ENCODE data around the gene ATXN1. TPM values are rescaled to one million over a fixed set of nuclear protein-coding genes. Genes with fewer than 3 reads are reported as not detected.
A peak's percentile ranks its signal among the peaks of the same experiment; 100 is the strongest.

Gene ATXN1
- total and polyA plus RNA-seq, 2 of the 13 experiments (the other 11 are each of a cell fraction or from before 2014, with no cell fraction given): 20.7 to 39.5 TPM

DNA sequence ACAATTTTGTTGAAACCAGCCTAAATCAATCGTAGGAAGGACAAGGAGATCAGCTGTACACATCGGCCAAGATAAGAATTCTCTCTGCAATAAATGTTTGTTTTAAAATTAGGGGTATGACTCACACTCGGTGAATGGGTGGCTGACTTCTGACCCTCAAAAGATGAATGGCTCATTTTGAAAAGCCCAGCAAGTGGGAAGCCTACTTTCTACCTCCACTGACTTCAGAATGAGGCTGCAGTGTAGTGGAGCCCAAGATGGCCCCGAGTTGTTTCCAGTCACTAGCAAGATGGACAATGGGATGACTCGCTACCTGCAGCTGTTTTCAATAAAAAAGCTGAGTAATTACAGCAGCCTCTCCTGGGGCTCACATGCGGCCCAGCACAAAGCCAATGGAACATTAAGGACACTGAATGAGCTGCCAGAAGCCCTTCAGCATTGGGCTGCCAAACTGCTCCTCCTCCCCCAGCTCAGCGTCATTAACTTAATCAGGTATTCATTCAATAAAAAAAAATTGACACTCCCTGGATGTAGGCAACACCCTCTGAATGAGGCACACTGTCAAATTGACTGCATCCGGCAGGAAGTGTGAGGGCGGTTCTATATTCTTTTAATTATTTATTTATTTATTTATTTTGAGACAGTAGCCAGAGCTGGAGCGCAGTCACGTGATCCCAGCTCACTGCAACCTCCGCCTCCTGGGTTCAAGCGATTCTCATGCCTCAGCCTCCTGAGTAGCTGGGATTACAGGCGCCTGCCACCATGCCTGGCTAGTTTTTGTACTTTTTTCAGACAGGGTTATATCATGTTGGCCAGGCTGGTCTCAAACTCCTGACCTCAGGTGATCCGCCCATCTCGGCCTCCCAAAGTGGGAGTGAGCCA lies 415.6 kb downstream of the ATXN1 start (continued):
- TF ChIP-seq, protein P1, sequence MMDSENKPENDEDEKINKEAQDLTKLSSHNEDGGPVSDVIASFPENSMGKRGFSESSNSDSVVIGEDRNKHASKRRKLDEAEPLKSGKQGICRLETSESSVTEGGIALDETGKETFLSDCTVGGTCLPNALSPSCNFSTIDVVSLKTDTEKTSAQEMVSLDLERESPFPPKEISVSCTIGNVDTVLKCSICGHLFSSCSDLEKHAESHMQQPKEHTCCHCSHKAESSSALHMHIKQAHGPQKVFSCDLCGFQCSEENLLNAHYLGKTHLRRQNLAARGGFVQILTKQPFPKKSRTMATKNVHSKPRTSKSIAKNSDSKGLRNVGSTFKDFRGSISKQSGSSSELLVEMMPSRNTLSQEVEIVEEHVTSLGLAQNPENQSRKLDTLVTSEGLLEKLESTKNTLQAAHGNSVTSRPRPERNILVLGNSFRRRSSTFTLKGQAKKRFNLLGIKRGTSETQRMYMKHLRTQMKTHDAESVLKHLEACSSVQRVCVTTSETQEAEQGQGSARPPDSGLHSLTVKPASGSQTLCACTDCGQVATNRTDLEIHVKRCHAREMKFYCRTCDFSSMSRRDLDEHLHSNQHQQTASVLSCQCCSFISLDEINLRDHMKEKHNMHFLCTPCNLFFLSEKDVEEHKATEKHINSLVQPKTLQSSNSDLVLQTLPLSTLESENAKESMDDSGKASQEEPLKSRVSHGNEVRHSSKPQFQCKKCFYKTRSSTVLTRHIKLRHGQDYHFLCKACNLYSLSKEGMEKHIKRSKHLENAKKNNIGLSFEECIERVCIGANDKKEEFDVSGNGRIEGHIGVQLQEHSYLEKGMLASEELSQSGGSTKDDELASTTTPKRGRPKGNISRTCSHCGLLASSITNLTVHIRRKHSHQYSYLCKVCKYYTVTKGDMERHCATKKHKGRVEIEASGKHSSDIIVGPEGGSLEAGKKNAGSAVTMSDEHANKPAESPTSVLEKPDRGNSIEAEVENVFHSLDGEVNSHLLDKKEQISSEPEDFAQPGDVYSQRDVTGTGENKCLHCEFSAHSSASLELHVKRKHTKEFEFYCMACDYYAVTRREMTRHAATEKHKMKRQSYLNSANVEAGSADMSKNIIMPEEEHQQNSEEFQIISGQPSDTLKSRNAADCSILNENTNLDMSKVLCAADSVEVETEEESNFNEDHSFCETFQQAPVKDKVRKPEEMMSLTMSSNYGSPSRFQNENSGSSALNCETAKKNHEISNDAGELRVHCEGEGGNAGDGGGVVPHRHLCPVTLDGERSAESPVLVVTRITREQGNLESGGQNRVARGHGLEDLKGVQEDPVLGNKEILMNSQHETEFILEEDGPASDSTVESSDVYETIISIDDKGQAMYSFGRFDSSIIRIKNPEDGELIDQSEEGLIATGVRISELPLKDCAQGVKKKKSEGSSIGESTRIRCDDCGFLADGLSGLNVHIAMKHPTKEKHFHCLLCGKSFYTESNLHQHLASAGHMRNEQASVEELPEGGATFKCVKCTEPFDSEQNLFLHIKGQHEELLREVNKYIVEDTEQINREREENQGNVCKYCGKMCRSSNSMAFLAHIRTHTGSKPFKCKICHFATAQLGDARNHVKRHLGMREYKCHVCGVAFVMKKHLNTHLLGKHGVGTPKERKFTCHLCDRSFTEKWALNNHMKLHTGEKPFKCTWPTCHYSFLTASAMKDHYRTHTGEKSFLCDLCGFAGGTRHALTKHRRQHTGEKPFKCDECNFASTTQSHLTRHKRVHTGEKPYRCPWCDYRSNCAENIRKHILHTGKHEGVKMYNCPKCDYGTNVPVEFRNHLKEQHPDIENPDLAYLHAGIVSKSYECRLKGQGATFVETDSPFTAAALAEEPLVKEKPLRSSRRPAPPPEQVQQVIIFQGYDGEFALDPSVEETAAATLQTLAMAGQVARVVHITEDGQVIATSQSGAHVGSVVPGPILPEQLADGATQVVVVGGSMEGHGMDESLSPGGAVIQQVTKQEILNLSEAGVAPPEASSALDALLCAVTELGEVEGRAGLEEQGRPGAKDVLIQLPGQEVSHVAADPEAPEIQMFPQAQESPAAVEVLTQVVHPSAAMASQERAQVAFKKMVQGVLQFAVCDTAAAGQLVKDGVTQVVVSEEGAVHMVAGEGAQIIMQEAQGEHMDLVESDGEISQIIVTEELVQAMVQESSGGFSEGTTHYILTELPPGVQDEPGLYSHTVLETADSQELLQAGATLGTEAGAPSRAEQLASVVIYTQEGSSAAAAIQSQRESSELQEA (CRISPR knock-in tag; IDR thresholded peaks at IDR 0.05; ENCODE audit: not compliant biosample characterization): no peak
- TF ChIP-seq, protein P2, sequence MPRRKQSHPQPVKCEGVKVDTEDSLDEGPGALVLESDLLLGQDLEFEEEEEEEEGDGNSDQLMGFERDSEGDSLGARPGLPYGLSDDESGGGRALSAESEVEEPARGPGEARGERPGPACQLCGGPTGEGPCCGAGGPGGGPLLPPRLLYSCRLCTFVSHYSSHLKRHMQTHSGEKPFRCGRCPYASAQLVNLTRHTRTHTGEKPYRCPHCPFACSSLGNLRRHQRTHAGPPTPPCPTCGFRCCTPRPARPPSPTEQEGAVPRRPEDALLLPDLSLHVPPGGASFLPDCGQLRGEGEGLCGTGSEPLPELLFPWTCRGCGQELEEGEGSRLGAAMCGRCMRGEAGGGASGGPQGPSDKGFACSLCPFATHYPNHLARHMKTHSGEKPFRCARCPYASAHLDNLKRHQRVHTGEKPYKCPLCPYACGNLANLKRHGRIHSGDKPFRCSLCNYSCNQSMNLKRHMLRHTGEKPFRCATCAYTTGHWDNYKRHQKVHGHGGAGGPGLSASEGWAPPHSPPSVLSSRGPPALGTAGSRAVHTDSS (CRISPR knock-in tag; conservative IDR thresholded peaks at IDR 0.05): no peak
- TF ChIP-seq POLR2AphosphoS5 (IDR thresholded peaks at IDR 0.05; ENCODE audit: low read depth, low read length) (no peak), ZNF788 (CRISPR knock-in tag; IDR thresholded peaks at IDR 0.05; ENCODE audit: borderline replicate concordance) (no peak), FOSL1 (CRISPR knock-in tag; IDR thresholded peaks at IDR 0.05; ENCODE audit: borderline replicate concordance) (peak; percentile 35; the same call in 1 of the 2 replicates), RBM22 (optimal IDR thresholded peaks at IDR 0.05; ENCODE audit: low read length) (peak; percentile 13), PAWR (CRISPR knock-in tag; IDR thresholded peaks at IDR 0.05; ENCODE audit: borderline replicate concordance) (no peak)
- TF ChIP-seq, protein P3, sequence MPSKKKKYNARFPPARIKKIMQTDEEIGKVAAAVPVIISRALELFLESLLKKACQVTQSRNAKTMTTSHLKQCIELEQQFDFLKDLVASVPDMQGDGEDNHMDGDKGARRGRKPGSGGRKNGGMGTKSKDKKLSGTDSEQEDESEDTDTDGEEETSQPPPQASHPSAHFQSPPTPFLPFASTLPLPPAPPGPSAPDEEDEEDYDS (CRISPR knock-in tag; IDR thresholded peaks at IDR 0.05): no peak
